HG02973 (cell line): Measurements from ENCODE around the gene CLDN5.
"Not testable (repeated sequence)": the region's sequence is repeated elsewhere in the genome, so short reads cannot be mapped to it uniquely, and the experiment has no call there.

Source experiments
- ATAC-seq: cut with Tn5 transposase; IDR thresholded peaks from one replicate; pipeline ENCODE4 v1.9.1; 2021; ENCODE audit warnings: moderate library complexity; ENCODE audit not compliant: unreplicated experiment

The CLDN5 gene

GRCh38 chr22:19548964-19549363 lies 24.8 kb upstream of the CLDN5 start:
- ATAC-seq, result no peak

- not testable (repeated sequence) for ATAC-seq
Measured at GRCh38 chr22:19548427-19548826, 24.2 kb upstream of the CLDN5 start.

- no peak for ATAC-seq
Measured at GRCh38 chr22:19547620-19548019, 23.4 kb upstream of the CLDN5 start.

GRCh38 chr22:19546680-19547079 lies 22.5 kb upstream of the CLDN5 start:
- ATAC-seq, result no peak

GRCh38 chr22:19545935-19546207 lies 21.7 kb upstream of the CLDN5 start:
- ATAC-seq, result no peak

GRCh38 chr22:19543970-19544708 lies 19.9 kb upstream of the CLDN5 start:
- ATAC-seq, result no peak

- no peak for ATAC-seq
Measured at GRCh38 chr22:19540394-19540793, 16.2 kb upstream of the CLDN5 start.

GRCh38 chr22:19537941-19538488 lies 13.8 kb upstream of the CLDN5 start:
- ATAC-seq, result no peak

- ATAC-seq, result no peak
Measured at GRCh38 chr22:19536564-19536963, 12.4 kb upstream of the CLDN5 start.

- ATAC-seq, result no peak
Measured at GRCh38 chr22:19535001-19535400, 10.8 kb upstream of the CLDN5 start.

GRCh38 chr22:19533857-19534256 lies 9.6 kb upstream of the CLDN5 start:
- no peak for ATAC-seq

GRCh38 chr22:19533049-19533626 lies 8.9 kb upstream of the CLDN5 start:
- ATAC-seq, result no peak

GRCh38 chr22:19531327-19531726 lies 7.1 kb upstream of the CLDN5 start:
- ATAC-seq, result not testable (repeated sequence)

GRCh38 chr22:19530751-19531150 lies 6.5 kb upstream of the CLDN5 start:
- no peak for ATAC-seq

- ATAC-seq, result no peak
Measured at GRCh38 chr22:19529811-19530210, 5.6 kb upstream of the CLDN5 start.

GRCh38 chr22:19527861-19528417 lies 3.7 kb upstream of the CLDN5 start:
- no peak for ATAC-seq

GRCh38 chr22:19527321-19527721 lies 3.1 kb upstream of the CLDN5 start:
- no peak for ATAC-seq

GRCh38 chr22:19526702-19527111 lies 2.5 kb upstream of the CLDN5 start:
- ATAC-seq, result no peak

- no peak for ATAC-seq
Measured at GRCh38 chr22:19526076-19526701, 2.0 kb upstream of the CLDN5 start.

GRCh38 chr22:19525666-19526065 lies 1.5 kb upstream of the CLDN5 start:
- ATAC-seq, result no peak

GRCh38 chr22:19525116-19525660 lies 978 bp upstream of the CLDN5 start:
- no peak for ATAC-seq
